Tibial nerve (tissue), 4 donors: Measurements from ENCODE around the gene PCDH9.
"Not testable (repeated sequence)": the region's sequence is repeated elsewhere in the genome, so short reads cannot be mapped to it uniquely, and the experiment has no call there.

Experiments
- EP300 ChIP-seq, 2 donors: sonication (generic); formaldehyde crosslinking; IDR thresholded peaks; one replicate each; pipeline ENCODE4 v1.6.1; 2017; ENCODE audit warnings: antibody characterized with exemption in 2 of 2, mild to moderate bottlenecking in 1 of 2
- POLR2A ChIP-seq, 2 donors: fragments of 450-650 bp; IDR thresholded peaks; one replicate each; pipeline ENCODE4 v1.6.1; 2017; ENCODE audit warnings: antibody characterized with exemption in 2 of 2, mild to moderate bottlenecking in 2 of 2, moderate library complexity in 2 of 2
- TF ChIP-seq, protein P1 (sequence below), 5 experiments: fragments of 200-600 bp in 3 of 5; fragments of 450-650 bp in 2 of 5; sonication (generic) in 3 of 5; IDR thresholded peaks; one replicate each; pipeline ENCODE4 v1.5.1; 2016 to 2019; ENCODE audit warnings: antibody characterized with exemption in 5 of 5, mild to moderate bottlenecking in 3 of 5, moderate library complexity in 2 of 5

DNA sequence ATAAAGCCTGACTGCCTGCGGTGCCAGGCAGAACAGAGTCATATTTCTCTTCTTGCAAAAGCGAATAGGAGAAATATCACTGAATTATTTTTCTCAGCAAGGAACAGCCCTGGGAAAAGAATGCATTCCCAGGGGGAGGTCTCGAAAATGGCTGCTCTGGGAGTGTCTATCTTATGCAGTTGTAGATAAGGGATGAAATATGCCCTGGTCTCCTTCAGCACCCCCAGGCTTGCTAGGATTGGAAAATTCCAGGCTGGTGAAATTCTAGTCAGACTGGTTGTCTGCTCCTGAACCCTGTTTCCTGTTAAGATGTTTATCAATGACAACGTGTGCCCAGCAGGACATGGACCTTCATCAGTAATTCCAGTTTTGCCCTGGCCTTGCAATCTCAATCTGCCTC, 469.5 kb downstream of the PCDH9 start:
- TF ChIP-seq, protein P1, sequence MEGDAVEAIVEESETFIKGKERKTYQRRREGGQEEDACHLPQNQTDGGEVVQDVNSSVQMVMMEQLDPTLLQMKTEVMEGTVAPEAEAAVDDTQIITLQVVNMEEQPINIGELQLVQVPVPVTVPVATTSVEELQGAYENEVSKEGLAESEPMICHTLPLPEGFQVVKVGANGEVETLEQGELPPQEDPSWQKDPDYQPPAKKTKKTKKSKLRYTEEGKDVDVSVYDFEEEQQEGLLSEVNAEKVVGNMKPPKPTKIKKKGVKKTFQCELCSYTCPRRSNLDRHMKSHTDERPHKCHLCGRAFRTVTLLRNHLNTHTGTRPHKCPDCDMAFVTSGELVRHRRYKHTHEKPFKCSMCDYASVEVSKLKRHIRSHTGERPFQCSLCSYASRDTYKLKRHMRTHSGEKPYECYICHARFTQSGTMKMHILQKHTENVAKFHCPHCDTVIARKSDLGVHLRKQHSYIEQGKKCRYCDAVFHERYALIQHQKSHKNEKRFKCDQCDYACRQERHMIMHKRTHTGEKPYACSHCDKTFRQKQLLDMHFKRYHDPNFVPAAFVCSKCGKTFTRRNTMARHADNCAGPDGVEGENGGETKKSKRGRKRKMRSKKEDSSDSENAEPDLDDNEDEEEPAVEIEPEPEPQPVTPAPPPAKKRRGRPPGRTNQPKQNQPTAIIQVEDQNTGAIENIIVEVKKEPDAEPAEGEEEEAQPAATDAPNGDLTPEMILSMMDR (IDR thresholded peaks at IDR 0.05): not testable (repeated sequence)
- TF ChIP-seq POLR2A, EP300 (IDR thresholded peaks at IDR 0.05): not testable (repeated sequence)
